Esophagus muscularis mucosa (tissue), 4 donors: ENCODE results near the gene MEF2D. TPM values are rescaled to one million over a fixed set of nuclear protein-coding genes. Genes with fewer than 3 reads are reported as not detected.

ENCODE experiments used
- DNase-seq: peaks from one replicate; pipeline ENCODE4 v3.0.0-alpha.2; 2017; ENCODE audit errors: extremely low spot score
- H3K27ac ChIP-seq, 4 donors: fragments of 200-600 bp; sonication (generic); replicated peaks in 1 of 4; 1 replicate in 3 of 4; 2 replicates in 1 of 4; pipeline ENCODE4 v1.5.1; 2016 to 2019; ENCODE audit warnings: mild to moderate bottlenecking in 1 of 4
- H3K27me3 ChIP-seq, 4 donors: fragments of 200-600 bp; sonication (generic); one replicate each; pipeline versions ENCODE4 v1.5.1 to v1.6.0; 2016 to 2019
- H3K36me3 ChIP-seq, 4 donors: fragments of 200-600 bp; sonication (generic); one replicate each; pipeline ENCODE4 v1.5.1; 2016 to 2019
- H3K4me1 ChIP-seq, 4 donors: fragments of 200-600 bp; sonication (generic); one replicate each; pipeline ENCODE4 v1.5.1; 2016 to 2019
- H3K4me3 ChIP-seq, 4 donors: fragments of 200-600 bp; sonication (generic); 1 replicate in 2 of 4; 2 replicates in 2 of 4; pipeline ENCODE4 v1.5.1; 2016 to 2019; ENCODE audit warnings: mild to moderate bottlenecking in 4 of 4, moderate library complexity in 1 of 4
- H3K9me3 ChIP-seq, 4 donors: fragments of 200-600 bp; sonication (generic); 1 replicate in 3 of 4; 2 replicates in 1 of 4; pipeline ENCODE4 v1.5.1; 2016 to 2019
- EP300 ChIP-seq: sonication (generic); formaldehyde crosslinking; IDR thresholded peaks from one replicate; pipeline ENCODE4 v1.6.1; 2017; ENCODE audit warnings: antibody characterized with exemption
- POLR2A ChIP-seq: fragments of 450-650 bp; IDR thresholded peaks from one replicate; pipeline ENCODE4 v1.6.1; 2017; ENCODE audit warnings: antibody characterized with exemption, moderate library complexity, mild to moderate bottlenecking, low read depth
- POLR2AphosphoS5 ChIP-seq, 2 donors: sonication (generic); formaldehyde crosslinking; IDR thresholded peaks; one replicate each; pipeline ENCODE4 v1.6.1; 2017; ENCODE audit warnings: antibody characterized with exemption in 2 of 2
- WGBS: methylation state at CpG from one replicate; pipeline ENCODE4 v1.1.5; 2018; 5-methylcytosine and 5-hydroxymethylcytosine counted together
- intact Hi-C: fragments of 100-400 bp; cut with DNase I; formaldehyde crosslinking; loops from one replicate; pipeline ENCODE4 v1.15.1; 2023
- total RNA-seq, 4 donors: library from RNA; depleted of rRNA; stranded (reverse); fragments of >200 nt; gene quantifications; one replicate each; pipeline versions ENCODE4 v1.1.0 to v1.2.1, GENCODE V29; 2016
- TF ChIP-seq, protein P1 (sequence below), 3 experiments: fragments of 200-600 bp in 2 of 3; fragments of 450-650 bp in 1 of 3; sonication (generic) in 2 of 3; IDR thresholded peaks; one replicate each; pipeline ENCODE4 v1.5.1; 2017 to 2019; ENCODE audit warnings: antibody characterized with exemption in 3 of 3, mild to moderate bottlenecking in 2 of 3, moderate library complexity in 1 of 3

MEF2D gene
- total RNA-seq, 4 donors from 2014 or later = 78.0 to 138 (median 115) TPM

GRCh38 chr1:156465747-156466365, 34.7 kb downstream of the MEF2D start:
- WGBS = 48% methylated on average over 15 of the region's 17 CpGs
- DNase-seq = no peak
- Histone ChIP-seq H3K36me3 (peaks cover 42 to 61% (median 56%) of the 10 kb centered on the region in 4 donors), H3K9me3 (no peaks in the 10 kb centered on the region), H3K27ac (peak overlapping the region; percentile 80 to 100 (median 97)), H3K27me3 (no peaks in the 10 kb centered on the region), H3K4me3 (no peak overlapping the region), H3K4me1 (peaks cover 73 to 87% (median 82%) of the 10 kb centered on the region in 4 donors)
- TF ChIP-seq POLR2A (no peak), POLR2AphosphoS5 (IDR thresholded peaks at IDR 0.05) (no peak), EP300 (no peak)
- TF ChIP-seq, protein P1, sequence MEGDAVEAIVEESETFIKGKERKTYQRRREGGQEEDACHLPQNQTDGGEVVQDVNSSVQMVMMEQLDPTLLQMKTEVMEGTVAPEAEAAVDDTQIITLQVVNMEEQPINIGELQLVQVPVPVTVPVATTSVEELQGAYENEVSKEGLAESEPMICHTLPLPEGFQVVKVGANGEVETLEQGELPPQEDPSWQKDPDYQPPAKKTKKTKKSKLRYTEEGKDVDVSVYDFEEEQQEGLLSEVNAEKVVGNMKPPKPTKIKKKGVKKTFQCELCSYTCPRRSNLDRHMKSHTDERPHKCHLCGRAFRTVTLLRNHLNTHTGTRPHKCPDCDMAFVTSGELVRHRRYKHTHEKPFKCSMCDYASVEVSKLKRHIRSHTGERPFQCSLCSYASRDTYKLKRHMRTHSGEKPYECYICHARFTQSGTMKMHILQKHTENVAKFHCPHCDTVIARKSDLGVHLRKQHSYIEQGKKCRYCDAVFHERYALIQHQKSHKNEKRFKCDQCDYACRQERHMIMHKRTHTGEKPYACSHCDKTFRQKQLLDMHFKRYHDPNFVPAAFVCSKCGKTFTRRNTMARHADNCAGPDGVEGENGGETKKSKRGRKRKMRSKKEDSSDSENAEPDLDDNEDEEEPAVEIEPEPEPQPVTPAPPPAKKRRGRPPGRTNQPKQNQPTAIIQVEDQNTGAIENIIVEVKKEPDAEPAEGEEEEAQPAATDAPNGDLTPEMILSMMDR (IDR thresholded peaks at IDR 0.05) = peak in 1 of 3 experiments; percentile 13
- intact Hi-C loops = no loop called here

DNA sequence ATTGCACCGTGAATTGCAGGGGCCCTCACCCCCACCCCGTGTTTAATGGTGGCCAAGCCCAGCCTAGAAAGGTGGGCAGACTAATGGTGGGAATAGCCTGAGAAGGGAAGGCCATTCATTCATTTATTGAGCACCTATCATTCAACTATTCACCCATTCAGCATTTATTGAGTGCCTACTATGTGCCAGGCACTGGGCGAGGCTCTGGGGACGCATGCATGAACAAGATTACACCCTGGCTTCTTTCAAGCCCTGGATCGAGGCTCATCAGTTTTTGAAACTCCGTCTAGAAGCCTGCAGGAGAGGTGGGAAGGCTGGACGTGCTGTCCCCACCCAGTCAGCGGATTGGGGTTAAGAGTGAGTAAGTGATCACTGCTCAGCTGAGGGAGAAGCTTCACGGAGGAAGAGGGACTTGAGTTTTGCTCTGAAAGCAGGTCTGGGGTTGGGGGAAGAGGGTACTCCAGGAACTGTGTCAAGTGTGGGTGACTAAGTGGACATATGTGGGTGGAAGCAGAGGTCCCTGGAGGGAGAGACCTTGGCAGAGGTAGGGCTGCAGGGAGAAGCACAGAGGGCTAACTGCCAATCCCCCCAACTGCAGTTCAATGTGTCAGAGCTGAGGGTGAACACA, 35.6 kb downstream of the MEF2D start:
- no peaks in the 10 kb centered on the region for H3K27me3 ChIP-seq
- peak overlapping the region; percentile 80 to 100 (median 97) for H3K27ac ChIP-seq
- H3K4me1 ChIP-seq = peaks cover 65 to 85% (median 78%) of the 10 kb centered on the region in 4 donors
- H3K36me3 ChIP-seq = peaks cover 35 to 52% (median 47%) of the 10 kb centered on the region in 4 donors
- H3K9me3 ChIP-seq = no peaks in the 10 kb centered on the region
- WGBS = 59% methylated on average over 9 of the region's 9 CpGs
- intact Hi-C loops = no loop called here
- no peak for DNase-seq
- TF ChIP-seq, protein P1 (IDR thresholded peaks at IDR 0.05) = no peak
- TF ChIP-seq POLR2A (no peak), POLR2AphosphoS5 (IDR thresholded peaks at IDR 0.05) (no peak), EP300 (no peak)
- H3K4me3 ChIP-seq = no peak overlapping the region

- intact Hi-C loops = no loop called here
- DNase-seq = no peak
Observed at GRCh38 chr1:156464335-156464734, 36.2 kb downstream of the MEF2D start.

GRCh38 chr1:156463874-156464273, 36.7 kb downstream of the MEF2D start:
- intact Hi-C loops = no loop called here
- 54% methylated on average over 4 of the region's 4 CpGs for WGBS
- no peak overlapping the region for H3K4me3 ChIP-seq
- H3K27ac ChIP-seq = peak overlapping the region; percentile 80 to 100 (median 97)
- H3K36me3 ChIP-seq = peaks cover 26 to 42% (median 36%) of the 10 kb centered on the region in 4 donors
- no peaks in the 10 kb centered on the region for H3K27me3 ChIP-seq
- TF ChIP-seq, protein P1 (IDR thresholded peaks at IDR 0.05) = no peak
- TF ChIP-seq POLR2A (no peak), EP300 (peak; percentile 80), POLR2AphosphoS5 (IDR thresholded peaks at IDR 0.05) (peak; percentile 86)
- no peaks in the 10 kb centered on the region for H3K9me3 ChIP-seq
- peaks cover 56 to 75% (median 69%) of the 10 kb centered on the region in 4 donors for H3K4me1 ChIP-seq
- no peak for DNase-seq

More at GRCh38 chr1:156464335-156464734, 36.2 kb downstream of the MEF2D start:
- Histone ChIP-seq H3K27ac (peak overlapping the region; percentile 80 to 100 (median 97)), H3K9me3 (no peaks in the 10 kb centered on the region), H3K4me1 (peaks cover 61 to 80% (median 73%) of the 10 kb centered on the region in 4 donors), H3K36me3 (peaks cover 30 to 46% (median 41%) of the 10 kb centered on the region in 4 donors), H3K4me3 (no peak overlapping the region), H3K27me3 (no peaks in the 10 kb centered on the region)
- TF ChIP-seq POLR2A = no peak
- TF ChIP-seq EP300 = no peak
- TF ChIP-seq, protein P1 (IDR thresholded peaks at IDR 0.05) = no peak
- TF ChIP-seq POLR2AphosphoS5 (IDR thresholded peaks at IDR 0.05) = no peak
- 51% methylated on average over 3 of the region's 3 CpGs for WGBS
